NCI-H748 treated with DMSO at 0.1 percent for 48 hours (cell line): ENCODE results near the gene GBP3.
"Not testable (repeated sequence)": the region's sequence is repeated elsewhere in the genome, so short reads cannot be mapped to it uniquely, and the experiment has no call there.

ENCODE experiments used
- DNase-seq: peaks from one replicate; lab custom pipeline; 2025; lab: John Stamatoyannopoulos, UW

Gene GBP3

GRCh38 chr1:88976235-88976634 is 46.4 kb downstream of the GBP3 start:
- DNase-seq: no peak

GRCh38 chr1:88974616-88975172 is 48.0 kb downstream of the GBP3 start:
- DNase-seq: not testable (repeated sequence)

GRCh38 chr1:88973520-88974137 is 49.0 kb downstream of the GBP3 start:
- DNase-seq: peak; percentile 3

- no peak for DNase-seq
These were observed 60.9 kb downstream of the GBP3 start for GRCh38 chr1:88961647-88962275.

GRCh38 chr1:88961081-88961480 is 61.6 kb downstream of the GBP3 start:
- DNase-seq: no peak
